MM.1S (cell line): ENCODE results near the gene FOXP1.

Experiments
- EZH2 ChIP-seq: fragments of 300-600 bp; sonication (generic); optimal IDR thresholded peaks from 2 replicates; pipeline ENCODE3; 2017; ENCODE audit warnings: low read depth, mild to moderate bottlenecking, antibody characterized with exemption, low read length, mixed read lengths
- TF ChIP-seq, protein P1 (sequence below): fragments of 300-600 bp; sonication (generic); IDR thresholded peaks from 2 replicates; pipeline ENCODE4 v1.5.1; 2016; ENCODE audit warnings: antibody characterized with exemption, low read length, mixed read lengths

DNA sequence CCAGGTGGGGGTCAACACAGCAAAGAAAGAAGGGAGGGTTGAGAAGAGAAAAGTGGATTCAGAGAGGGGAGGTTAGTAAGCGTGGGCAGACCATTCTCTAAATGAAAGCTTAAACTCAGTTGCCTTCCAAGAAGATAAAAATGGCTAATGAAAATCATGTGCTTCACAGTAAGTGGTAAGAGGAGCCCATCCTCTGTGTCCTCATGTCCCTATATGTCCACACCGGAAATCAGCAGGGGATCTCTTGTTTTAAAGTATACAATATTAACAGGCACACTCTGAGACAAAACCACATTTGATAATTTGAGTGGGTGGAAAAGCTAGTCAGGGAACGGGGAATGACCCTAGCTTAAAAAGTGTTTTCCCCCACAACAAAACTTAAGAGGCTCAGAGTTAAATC is 4.4 kb upstream of the FOXP1 start:
- TF ChIP-seq, protein P1, sequence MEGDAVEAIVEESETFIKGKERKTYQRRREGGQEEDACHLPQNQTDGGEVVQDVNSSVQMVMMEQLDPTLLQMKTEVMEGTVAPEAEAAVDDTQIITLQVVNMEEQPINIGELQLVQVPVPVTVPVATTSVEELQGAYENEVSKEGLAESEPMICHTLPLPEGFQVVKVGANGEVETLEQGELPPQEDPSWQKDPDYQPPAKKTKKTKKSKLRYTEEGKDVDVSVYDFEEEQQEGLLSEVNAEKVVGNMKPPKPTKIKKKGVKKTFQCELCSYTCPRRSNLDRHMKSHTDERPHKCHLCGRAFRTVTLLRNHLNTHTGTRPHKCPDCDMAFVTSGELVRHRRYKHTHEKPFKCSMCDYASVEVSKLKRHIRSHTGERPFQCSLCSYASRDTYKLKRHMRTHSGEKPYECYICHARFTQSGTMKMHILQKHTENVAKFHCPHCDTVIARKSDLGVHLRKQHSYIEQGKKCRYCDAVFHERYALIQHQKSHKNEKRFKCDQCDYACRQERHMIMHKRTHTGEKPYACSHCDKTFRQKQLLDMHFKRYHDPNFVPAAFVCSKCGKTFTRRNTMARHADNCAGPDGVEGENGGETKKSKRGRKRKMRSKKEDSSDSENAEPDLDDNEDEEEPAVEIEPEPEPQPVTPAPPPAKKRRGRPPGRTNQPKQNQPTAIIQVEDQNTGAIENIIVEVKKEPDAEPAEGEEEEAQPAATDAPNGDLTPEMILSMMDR, result no peak
- no peak for TF ChIP-seq EZH2
